Ishikawa (cell line): ENCODE results near the gene LRRN4.

ENCODE experiments used
- CEBPB ChIP-seq: IDR thresholded peaks from 2 replicates; pipeline ENCODE4 v1.6.1; 2012
- CREB1 ChIP-seq: IDR thresholded peaks from 2 replicates; pipeline ENCODE4 v1.6.1; 2012; ENCODE audit warnings: low read depth
- EGR1 ChIP-seq: IDR thresholded peaks from 2 replicates; pipeline ENCODE4 v1.6.1; 2012
- EP300 ChIP-seq: IDR thresholded peaks from 2 replicates; pipeline ENCODE4 v1.6.1; 2012; ENCODE audit warnings: borderline replicate concordance
- FOXM1 ChIP-seq: IDR thresholded peaks from 2 replicates; pipeline ENCODE4 v1.6.1; 2012; ENCODE audit warnings: low read depth, borderline replicate concordance
- NFIC ChIP-seq: IDR thresholded peaks from 2 replicates; pipeline ENCODE4 v1.6.1; 2012
- RAD21 ChIP-seq: IDR thresholded peaks from 2 replicates; pipeline ENCODE4 v1.6.1; 2012; ENCODE audit warnings: low read depth
- REST ChIP-seq: IDR thresholded peaks from 2 replicates; pipeline ENCODE4 v1.6.1; 2012; ENCODE audit warnings: low read depth, mild to moderate bottlenecking
- TAF1 ChIP-seq: IDR thresholded peaks from 2 replicates; pipeline ENCODE4 v1.6.1; 2012; ENCODE audit warnings: low read depth, mild to moderate bottlenecking
- TCF12 ChIP-seq: IDR thresholded peaks from 2 replicates; pipeline ENCODE4 v1.6.1; 2012; ENCODE audit warnings: low read depth
- TEAD4 ChIP-seq: IDR thresholded peaks from 2 replicates; pipeline ENCODE4 v1.6.1; 2012
- YY1 ChIP-seq: IDR thresholded peaks from 2 replicates; pipeline ENCODE4 v1.6.1; 2012; ENCODE audit warnings: low read depth
- ZBTB7A ChIP-seq: IDR thresholded peaks from 2 replicates; pipeline ENCODE4 v1.6.1; 2012; ENCODE audit warnings: low read depth
- TF ChIP-seq, protein P1 (sequence below): IDR thresholded peaks from 2 replicates; pipeline ENCODE4 v1.6.1; 2012
- TF ChIP-seq, protein P2 (sequence below): IDR thresholded peaks from 2 replicates; pipeline ENCODE4 v1.6.1; 2012

Gene LRRN4

DNA sequence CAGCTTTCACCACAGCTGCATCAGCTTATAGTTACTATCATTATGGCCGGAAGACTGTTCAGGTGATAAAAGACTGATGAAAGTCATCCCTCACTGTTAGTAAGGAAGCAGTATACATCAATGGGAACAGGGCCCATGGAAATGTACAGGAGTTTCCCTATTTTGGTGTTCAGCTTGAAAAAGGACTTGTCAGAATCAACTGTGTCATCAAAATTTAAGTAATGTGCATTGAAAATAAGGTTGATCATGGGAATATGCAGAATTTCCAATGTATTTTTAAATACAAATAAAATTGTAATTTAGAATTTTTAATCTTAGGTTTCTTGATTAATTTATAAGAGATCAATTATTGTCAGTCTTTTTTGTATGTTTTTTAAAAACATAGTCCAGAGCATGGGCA, 16.8 kb downstream of the LRRN4 start:
- TF ChIP-seq RAD21 (no peak), CREB1 (no peak), NFIC (no peak)

DNA sequence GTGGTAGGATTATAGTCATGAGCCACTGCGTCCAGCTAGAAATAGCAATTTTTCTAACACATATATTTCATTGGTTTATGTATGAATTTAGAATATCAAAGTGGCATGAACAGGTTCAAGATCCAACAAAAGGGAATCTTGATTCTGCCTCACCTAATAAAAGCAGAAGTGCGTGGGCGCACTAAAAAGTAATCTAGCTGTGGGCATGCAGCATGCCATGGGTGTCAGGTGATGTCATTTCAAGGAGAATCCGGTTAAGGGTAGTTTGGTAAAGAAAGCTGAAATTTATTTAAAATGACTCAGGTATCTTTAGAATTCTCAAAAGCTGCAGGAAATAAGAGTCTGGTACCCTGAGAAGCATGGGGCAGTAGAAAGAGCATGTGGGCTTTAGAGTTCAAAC, 17.6 kb downstream of the LRRN4 start:
- TF ChIP-seq FOXM1 (no peak), EGR1 (no peak), TCF12 (no peak), ZBTB7A (no peak), RAD21 (no peak), REST (no peak), NFIC (no peak), TEAD4 (no peak), CREB1 (no peak), CEBPB (no peak), TAF1 (no peak), EP300 (no peak), YY1 (no peak)
- TF ChIP-seq, protein P1, sequence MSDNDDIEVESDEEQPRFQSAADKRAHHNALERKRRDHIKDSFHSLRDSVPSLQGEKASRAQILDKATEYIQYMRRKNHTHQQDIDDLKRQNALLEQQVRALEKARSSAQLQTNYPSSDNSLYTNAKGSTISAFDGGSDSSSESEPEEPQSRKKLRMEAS: no peak
- TF ChIP-seq, protein P2, sequence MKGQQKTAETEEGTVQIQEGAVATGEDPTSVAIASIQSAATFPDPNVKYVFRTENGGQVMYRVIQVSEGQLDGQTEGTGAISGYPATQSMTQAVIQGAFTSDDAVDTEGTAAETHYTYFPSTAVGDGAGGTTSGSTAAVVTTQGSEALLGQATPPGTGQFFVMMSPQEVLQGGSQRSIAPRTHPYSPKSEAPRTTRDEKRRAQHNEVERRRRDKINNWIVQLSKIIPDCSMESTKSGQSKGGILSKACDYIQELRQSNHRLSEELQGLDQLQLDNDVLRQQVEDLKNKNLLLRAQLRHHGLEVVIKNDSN: no peak

DNA sequence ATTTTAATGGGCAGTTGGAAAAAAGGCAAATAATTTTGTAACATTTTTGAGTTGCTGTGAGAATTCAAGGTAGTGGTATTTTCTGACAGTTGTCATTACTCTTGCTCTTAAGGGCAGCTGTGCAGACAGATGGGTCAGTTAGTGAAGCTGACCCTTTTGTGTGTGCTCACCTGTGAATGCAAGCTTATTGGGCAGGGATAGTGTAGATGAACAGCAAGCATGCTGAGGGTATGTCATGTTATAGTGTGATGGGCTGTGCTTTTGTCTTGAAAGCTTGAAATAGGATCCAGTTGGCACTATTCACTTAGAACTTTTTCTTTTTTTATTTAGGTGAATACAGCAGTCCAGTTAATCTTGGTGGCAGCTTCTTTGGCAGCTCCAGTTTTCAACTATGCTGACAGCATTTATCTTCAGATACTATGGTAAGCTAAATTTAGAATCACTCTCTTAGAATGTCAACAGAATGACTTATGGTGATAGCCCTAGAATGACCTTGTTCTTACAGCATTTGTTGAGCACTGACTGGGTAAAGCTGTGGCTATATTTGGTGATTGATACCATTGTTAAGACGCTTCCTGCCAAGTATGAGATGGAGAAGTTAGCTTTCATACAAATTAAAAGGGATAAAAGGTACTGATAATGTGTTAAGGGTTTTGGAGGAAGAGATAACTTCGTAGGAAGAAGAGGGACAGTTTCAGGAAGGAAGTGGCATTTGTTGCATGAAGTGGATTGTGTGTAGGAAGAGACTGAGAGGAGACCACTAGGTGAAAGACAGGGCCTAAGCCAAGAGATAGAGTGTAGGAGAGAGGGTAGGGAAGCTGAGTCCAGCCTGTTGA, 19.5 kb downstream of the LRRN4 start:
- TF ChIP-seq TEAD4 (no peak), RAD21 (no peak), YY1 (no peak), TAF1 (no peak), REST (no peak), FOXM1 (no peak), EGR1 (no peak), EP300 (no peak), TCF12 (no peak), ZBTB7A (no peak), NFIC (no peak), CREB1 (no peak), CEBPB (no peak)
- TF ChIP-seq, protein P2: no peak
- TF ChIP-seq, protein P1: no peak

GRCh38 chr20:6030453-6031080, 23.3 kb downstream of the LRRN4 start:
- no peak for TF ChIP-seq CEBPB
- TF ChIP-seq, protein P2: no peak
- no peak for TF ChIP-seq RAD21
- TF ChIP-seq ZBTB7A: no peak
- TF ChIP-seq TCF12: no peak
- no peak for TF ChIP-seq YY1
- no peak for TF ChIP-seq CREB1
- TF ChIP-seq REST: no peak
- TF ChIP-seq TAF1: no peak
- TF ChIP-seq, protein P1: no peak
- TF ChIP-seq EGR1: no peak
- TF ChIP-seq EP300: no peak
- TF ChIP-seq NFIC: no peak
- TF ChIP-seq TEAD4: no peak
- no peak for TF ChIP-seq FOXM1
